Large intestine (tissue), 3 donors: ENCODE measurements around the gene SLC51B. TPM values are rescaled to one million over a fixed set of nuclear protein-coding genes. Genes with fewer than 3 reads are reported as not detected.

ENCODE experiments used
- DNase-seq, 2 donors: peaks; one replicate each; pipeline versions ENCODE4 v3.0.0 to v3.0.0-alpha.2; 2013
- H3K27ac ChIP-seq: one replicate; pipeline ENCODE4 v1.5.1; 2013; ENCODE audit warnings: low read length
- H3K27me3 ChIP-seq: 2 replicates; pipeline ENCODE4 v1.6.1; 2013; ENCODE audit warnings: low read length; ENCODE audit not compliant: control insufficient read depth, insufficient read depth
- H3K36me3 ChIP-seq: 2 replicates; pipeline ENCODE4 v1.6.1; 2013; ENCODE audit warnings: low read length; ENCODE audit not compliant: control insufficient read depth, insufficient read depth
- H3K4me1 ChIP-seq: one replicate; pipeline ENCODE4 v1.6.1; 2013; ENCODE audit warnings: low read length; ENCODE audit not compliant: control insufficient read depth, insufficient read depth
- H3K4me3 ChIP-seq: one replicate; pipeline ENCODE4 v1.5.1; 2013; ENCODE audit warnings: low read length
- H3K9me3 ChIP-seq: one replicate; pipeline ENCODE4 v1.6.1; 2013; ENCODE audit warnings: mild to moderate bottlenecking, low read depth, low read length, moderate library complexity; ENCODE audit not compliant: control insufficient read depth
- WGBS: methylation state at CpG from one replicate; pipeline ENCODE4 v1.1.5; 2013; ENCODE audit warnings: low lambda C conversion rate; ENCODE audit not compliant: insufficient coverage; 5-methylcytosine and 5-hydroxymethylcytosine counted together
- polyA plus RNA-seq: library from polyadenylated mRNA; unstranded; fragments of 120-200 nt; gene quantifications from one replicate; pipeline ENCODE4 v1.2.1, GENCODE V29; 2013

SLC51B gene
- polyA plus RNA-seq, 1 donor: 20.2 TPM

GRCh38 chr15:65062061-65062460, 16.9 kb downstream of the SLC51B start:
- peaks cover 11% of the 10 kb centered on the region for H3K4me1 ChIP-seq
- WGBS: no CpG with 5 or more reads among the region's 5 CpGs
- no peak for DNase-seq

DNA sequence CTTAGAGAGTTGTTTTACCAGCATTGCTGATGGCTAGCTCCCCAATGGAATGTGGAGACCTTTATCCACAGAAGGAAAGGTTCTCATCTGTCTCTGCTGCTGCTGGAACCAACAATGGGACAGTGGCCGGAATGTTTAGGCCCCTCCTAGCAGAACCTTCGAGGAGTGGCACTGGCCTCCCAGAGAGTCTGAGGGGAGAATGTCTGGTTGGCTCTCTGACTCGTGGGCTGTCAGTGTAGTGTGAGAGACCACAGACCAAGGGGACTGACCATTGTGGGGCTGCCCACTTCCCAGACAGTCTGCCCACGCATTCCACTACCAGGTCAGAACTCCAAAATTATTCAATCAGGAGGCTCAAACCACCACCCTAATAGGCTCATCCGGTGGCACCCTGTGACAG, 17.5 kb downstream of the SLC51B start:
- no CpG with 5 or more reads among the region's 5 CpGs for WGBS
- no peaks in the 10 kb centered on the region for H3K9me3 ChIP-seq
- H3K4me3 ChIP-seq: no peak overlapping the region
- H3K36me3 ChIP-seq: no peaks in the 10 kb centered on the region
- H3K4me1 ChIP-seq: peaks cover 10% of the 10 kb centered on the region
- DNase-seq: no peak
- H3K27ac ChIP-seq: no peak overlapping the region
- H3K27me3 ChIP-seq: peaks cover 14% of the 10 kb centered on the region

More at GRCh38 chr15:65062061-65062460, 16.9 kb downstream of the SLC51B start:
- Histone ChIP-seq H3K36me3 (no peaks in the 10 kb centered on the region), H3K27me3 (peaks cover 8% of the 10 kb centered on the region), H3K27ac (no peak overlapping the region), H3K4me3 (no peak overlapping the region), H3K9me3 (no peaks in the 10 kb centered on the region)

GRCh38 chr15:65066001-65066634, 20.9 kb downstream of the SLC51B start:
- no peak for DNase-seq
- Histone ChIP-seq H3K27me3 (peaks cover 18% of the 10 kb centered on the region), H3K9me3 (no peaks in the 10 kb centered on the region), H3K27ac (no peak overlapping the region), H3K36me3 (no peaks in the 10 kb centered on the region), H3K4me1 (peaks cover 4% of the 10 kb centered on the region), H3K4me3 (no peak overlapping the region)
- 90% methylated on average over 3 of the region's 3 CpGs for WGBS

- Histone ChIP-seq H3K36me3 (no peaks in the 10 kb centered on the region), H3K27ac (no peak overlapping the region), H3K4me3 (peak overlapping the region; percentile 26), H3K4me1 (peaks cover 4% of the 10 kb centered on the region), H3K9me3 (no peaks in the 10 kb centered on the region), H3K27me3 (peaks cover 18% of the 10 kb centered on the region)
- no peak for DNase-seq
- no CpG with 5 or more reads among the region's 9 CpGs for WGBS
Measured at GRCh38 chr15:65066635-65067316, 21.6 kb downstream of the SLC51B start.

GRCh38 chr15:65067317-65067644, 22.1 kb downstream of the SLC51B start:
- no peaks in the 10 kb centered on the region for H3K36me3 ChIP-seq
- no peaks in the 10 kb centered on the region for H3K9me3 ChIP-seq
- peaks cover 4% of the 10 kb centered on the region for H3K4me1 ChIP-seq
- peaks cover 18% of the 10 kb centered on the region for H3K27me3 ChIP-seq
- DNase-seq: no peak
- 29% methylated on average over 1 of the region's 8 CpGs for WGBS
- peak overlapping the region; percentile 26 for H3K4me3 ChIP-seq
- H3K27ac ChIP-seq: no peak overlapping the region

DNA sequence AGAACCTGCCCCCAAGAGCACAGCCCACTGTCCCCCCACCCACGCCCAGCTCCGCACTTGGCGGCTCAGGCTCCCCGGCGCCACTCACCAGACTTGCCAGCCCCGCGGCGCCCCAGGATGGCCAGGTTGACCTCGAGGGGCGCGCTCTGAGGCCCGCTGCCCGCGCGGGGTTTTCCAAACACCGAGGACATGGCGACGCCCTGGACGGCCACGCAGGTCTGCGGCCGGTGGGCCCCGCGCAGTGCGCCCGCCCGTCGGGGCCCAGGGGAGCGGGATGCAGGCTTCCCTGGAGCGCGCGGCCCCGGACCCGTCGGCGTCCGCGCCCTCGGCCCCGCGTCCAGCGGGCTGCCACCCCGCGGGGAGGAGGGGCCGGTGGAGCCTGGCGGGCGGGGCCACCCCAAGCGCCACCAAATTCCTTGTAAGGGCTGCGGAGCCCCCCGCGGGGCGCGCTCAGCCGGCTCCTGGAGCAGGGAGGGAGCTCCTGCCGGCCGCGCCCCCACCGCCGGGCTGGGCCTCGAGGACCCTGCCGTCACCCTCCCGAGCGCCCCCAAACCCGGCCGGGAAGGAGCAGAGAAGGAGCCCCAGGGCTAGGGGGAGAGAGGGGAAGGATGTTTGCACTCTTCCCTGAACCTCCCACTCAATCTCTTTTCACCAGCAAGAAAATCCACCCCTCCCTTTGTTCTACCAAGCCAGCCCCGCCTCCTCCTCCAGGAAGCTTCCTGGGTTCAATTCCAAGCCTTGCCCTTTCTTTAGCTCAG, 22.6 kb downstream of the SLC51B start, which contains the start of gene RASL12:
Gene RASL12, minus strand, starts transcription at position 347 of the 758 bp plus-strand sequence. Its CDS starts 156 bp downstream, at position 191.
- Histone ChIP-seq H3K27ac (no peak within 1 kb of the TSS), H3K4me1 (peaks cover 4% of the 10 kb centered on the region), H3K36me3 (no peaks in the 10 kb centered on the region), H3K27me3 (peaks cover 18% of the 10 kb centered on the region), H3K4me3 (peak within 1 kb of the TSS; percentile 26), H3K9me3 (no peaks in the 10 kb centered on the region)
- no CpG with 5 or more reads among the region's 66 CpGs for WGBS
- no peak for DNase-seq

- no peak for DNase-seq
- H3K27ac ChIP-seq: no peak overlapping the region
- H3K4me1 ChIP-seq: peaks cover 4% of the 10 kb centered on the region
- no peak overlapping the region for H3K4me3 ChIP-seq
- H3K36me3 ChIP-seq: no peaks in the 10 kb centered on the region
- H3K9me3 ChIP-seq: no peaks in the 10 kb centered on the region
- H3K27me3 ChIP-seq: peaks cover 18% of the 10 kb centered on the region
- no CpG with 5 or more reads among the region's 3 CpGs for WGBS
Measured at GRCh38 chr15:65068403-65068788, 23.2 kb downstream of the SLC51B start.

GRCh38 chr15:65069179-65069578, 24.0 kb downstream of the SLC51B start:
- no peaks in the 10 kb centered on the region for H3K36me3 ChIP-seq
- H3K9me3 ChIP-seq: no peaks in the 10 kb centered on the region
- WGBS: no CpG with 5 or more reads among the region's 1 CpG
- H3K4me1 ChIP-seq: peaks cover 4% of the 10 kb centered on the region
- H3K27me3 ChIP-seq: peaks cover 18% of the 10 kb centered on the region
- no peak overlapping the region for H3K4me3 ChIP-seq
- H3K27ac ChIP-seq: peak overlapping the region; percentile 16
- DNase-seq: peak in 1 of 2 donors; percentile 52

DNA sequence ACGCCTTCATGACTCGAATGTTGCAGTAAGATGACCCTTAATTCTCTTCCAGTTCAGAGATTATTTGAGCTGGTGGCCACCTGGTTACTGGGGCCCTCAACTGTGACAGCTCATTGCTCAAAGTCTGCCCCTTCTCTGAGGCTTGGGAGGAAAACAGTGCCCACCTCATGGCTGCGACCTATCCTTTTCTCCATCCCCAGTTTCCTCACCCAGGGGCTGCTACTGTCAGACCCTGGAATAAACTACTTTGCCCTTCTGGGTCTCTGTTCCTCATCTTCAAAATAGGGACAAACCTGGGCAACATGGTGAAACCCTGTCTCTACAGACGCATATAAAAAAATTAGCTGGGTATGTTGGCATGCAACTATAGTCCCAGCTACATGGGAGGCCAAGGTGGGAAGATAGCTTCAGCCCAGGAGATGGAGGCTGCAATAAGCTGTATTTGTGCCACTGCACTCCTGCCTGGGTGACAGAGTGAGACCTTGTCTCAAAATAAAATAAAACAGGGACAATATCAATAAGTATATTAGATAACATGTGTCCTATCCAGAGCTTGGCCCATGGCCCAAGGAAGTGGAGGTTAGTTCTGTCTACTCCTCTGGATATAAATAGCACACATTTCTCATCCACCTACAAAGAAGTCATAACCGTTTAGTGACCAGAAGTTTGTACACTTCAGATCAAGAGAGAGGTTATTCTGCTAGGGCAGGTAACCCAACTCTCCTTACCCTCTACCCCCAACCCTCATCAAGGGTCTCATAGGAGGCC, 24.8 kb downstream of the SLC51B start:
- peaks cover 18% of the 10 kb centered on the region for H3K27me3 ChIP-seq
- H3K27ac ChIP-seq: peak overlapping the region; percentile 16
- no peak for DNase-seq
- H3K36me3 ChIP-seq: no peaks in the 10 kb centered on the region
- peaks cover 4% of the 10 kb centered on the region for H3K4me1 ChIP-seq
- H3K9me3 ChIP-seq: no peaks in the 10 kb centered on the region
- no peak overlapping the region for H3K4me3 ChIP-seq
- WGBS: no CpG with 5 or more reads among the region's 5 CpGs

DNA sequence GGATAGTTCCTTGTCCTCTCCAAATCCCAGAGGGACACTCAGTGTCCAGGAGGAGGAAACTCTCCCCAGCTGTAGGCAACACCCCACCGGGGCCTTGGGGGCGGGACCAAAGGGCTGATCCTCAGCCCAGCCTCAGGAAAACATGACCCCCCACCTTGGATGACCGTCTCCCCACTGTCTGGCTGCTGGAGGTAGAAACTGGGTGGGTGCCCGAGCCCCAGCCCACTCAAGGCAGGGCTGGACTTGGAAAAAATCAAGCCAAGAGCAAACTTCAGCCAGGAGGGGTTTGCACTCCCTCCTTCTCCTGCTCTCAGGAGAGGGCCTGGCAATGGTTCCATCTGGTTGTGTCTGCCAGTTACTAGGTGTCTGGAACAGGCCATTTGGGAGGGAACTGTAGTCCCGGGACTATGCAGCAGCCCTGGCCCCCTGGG, 26.2 kb downstream of the SLC51B start:
- H3K27me3 ChIP-seq: peaks cover 18% of the 10 kb centered on the region
- peaks cover 4% of the 10 kb centered on the region for H3K4me1 ChIP-seq
- no peaks in the 10 kb centered on the region for H3K36me3 ChIP-seq
- H3K9me3 ChIP-seq: no peaks in the 10 kb centered on the region
- DNase-seq: no peak
- no peak overlapping the region for H3K27ac ChIP-seq
- H3K4me3 ChIP-seq: no peak overlapping the region
- WGBS: no CpG with 5 or more reads among the region's 5 CpGs
